ENCODE data around the gene UNK. TPM values are rescaled to one million over a fixed set of nuclear protein-coding genes. Genes with fewer than 3 reads are reported as not detected.
"Not testable (repeated sequence)": the region's sequence is repeated elsewhere in the genome, so short reads cannot be mapped to it uniquely, and the experiment has no call there.

Gene UNK
- total RNA-seq, 2 experiments from 2014 or later, result 37.4 to 39.8 TPM

GRCh38 chr17:75808549-75808904, 23.9 kb downstream of the UNK start:
- H3K27me3 Mint-ChIP-seq, result no peaks in the 10 kb centered on the region
- peaks cover 3% of the 10 kb centered on the region for H3K36me3 Mint-ChIP-seq
- H3K27ac Mint-ChIP-seq, result no peak overlapping the region
- no peak overlapping the region for H3K4me3 Mint-ChIP-seq
- H3K4me1 Mint-ChIP-seq, result peaks cover 5% of the 10 kb centered on the region
- no peaks in the 10 kb centered on the region for H3K9me3 Mint-ChIP-seq
- ATAC-seq (ENCODE audit: low read depth) (no peak), DNase-seq (no peak)
- POLR2A ChIA-PET, result interaction anchor here (1.1 to 1.3 kb wide), 2 partner anchors 24 to 28 kb away, joined by 3 to 4 read pairs; no protein-coding TSS in a partner anchor

GRCh38 chr17:75808905-75809621, 24.5 kb downstream of the UNK start:
- no peak overlapping the region for H3K27ac Mint-ChIP-seq
- peaks cover 1% of the 10 kb centered on the region for H3K4me1 Mint-ChIP-seq
- POLR2A ChIA-PET, result interaction anchor here (1.1 to 1.3 kb wide), 2 partner anchors 24 to 29 kb away, joined by 3 to 4 read pairs; no protein-coding TSS in a partner anchor
- DNase-seq, result no peak
- H3K9me3 Mint-ChIP-seq, result no peaks in the 10 kb centered on the region
- H3K27me3 Mint-ChIP-seq, result no peaks in the 10 kb centered on the region
- no peak for ATAC-seq (ENCODE audit: low read depth)
- H3K4me3 Mint-ChIP-seq, result no peak overlapping the region
- H3K36me3 Mint-ChIP-seq, result peaks cover 4% of the 10 kb centered on the region

- Mint-ChIP-seq H3K36me3 (peaks cover 4% of the 10 kb centered on the region), H3K4me1 (no peaks in the 10 kb centered on the region), H3K27me3 (no peaks in the 10 kb centered on the region), H3K9me3 (no peaks in the 10 kb centered on the region), H3K27ac (no peak overlapping the region), H3K4me3 (no peak overlapping the region)
- ATAC-seq (ENCODE audit: low read depth) (no peak), DNase-seq (no peak)
- POLR2A ChIA-PET, result no interaction called here
Measured at GRCh38 chr17:75809631-75810111, 25.1 kb downstream of the UNK start.

GRCh38 chr17:75810216-75810615, 25.6 kb downstream of the UNK start:
- no peaks in the 10 kb centered on the region for H3K4me1 Mint-ChIP-seq
- POLR2A ChIA-PET, result no interaction called here
- no peaks in the 10 kb centered on the region for H3K9me3 Mint-ChIP-seq
- H3K36me3 Mint-ChIP-seq, result peaks cover 4% of the 10 kb centered on the region
- no peak overlapping the region for H3K4me3 Mint-ChIP-seq
- H3K27ac Mint-ChIP-seq, result no peak overlapping the region
- H3K27me3 Mint-ChIP-seq, result no peaks in the 10 kb centered on the region
- ATAC-seq (ENCODE audit: low read depth) (no peak), DNase-seq (no peak)

GRCh38 chr17:75810756-75811155, 26.1 kb downstream of the UNK start:
- H3K4me3 Mint-ChIP-seq; H3K9me3 Mint-ChIP-seq; DNase-seq; H3K27ac Mint-ChIP-seq; H3K36me3 Mint-ChIP-seq; H3K27me3 Mint-ChIP-seq; POLR2A ChIA-PET; H3K4me1 Mint-ChIP-seq; ATAC-seq (ENCODE audit: low read depth): not testable (repeated sequence)

GRCh38 chr17:75811174-75811573, 26.6 kb downstream of the UNK start:
- DNase-seq (no peak), ATAC-seq (ENCODE audit: low read depth) (no peak)
- Mint-ChIP-seq H3K27me3 (no peaks in the 10 kb centered on the region), H3K27ac (no peak overlapping the region), H3K36me3 (peaks cover 2% of the 10 kb centered on the region), H3K4me1 (no peaks in the 10 kb centered on the region), H3K4me3 (no peak overlapping the region), H3K9me3 (no peaks in the 10 kb centered on the region)
- POLR2A ChIA-PET, result no interaction called here

GRCh38 chr17:75812096-75813013, 27.7 kb downstream of the UNK start:
- POLR2A ChIA-PET, result interaction anchor here (1.2 kb wide), 1 partner anchor 13 kb away, joined by 3 read pairs; no protein-coding TSS in a partner anchor
- Mint-ChIP-seq H3K4me3 (no peak overlapping the region), H3K36me3 (peaks cover 2% of the 10 kb centered on the region), H3K9me3 (no peaks in the 10 kb centered on the region), H3K27me3 (no peaks in the 10 kb centered on the region), H3K27ac (no peak overlapping the region), H3K4me1 (no peaks in the 10 kb centered on the region)
- DNase-seq (no peak), ATAC-seq (ENCODE audit: low read depth) (no peak)

GRCh38 chr17:75813081-75814020, 28.7 kb downstream of the UNK start:
- H3K36me3 Mint-ChIP-seq, result peaks cover 2% of the 10 kb centered on the region
- H3K27me3 Mint-ChIP-seq, result no peaks in the 10 kb centered on the region
- POLR2A ChIA-PET, result interaction anchor here (1.2 kb wide), 1 partner anchor 14 kb away, joined by 3 read pairs; no protein-coding TSS in a partner anchor
- H3K4me1 Mint-ChIP-seq, result no peaks in the 10 kb centered on the region
- no peak overlapping the region for H3K27ac Mint-ChIP-seq
- DNase-seq, result no peak
- H3K9me3 Mint-ChIP-seq, result no peaks in the 10 kb centered on the region
- no peak overlapping the region for H3K4me3 Mint-ChIP-seq
- no peak for ATAC-seq (ENCODE audit: low read depth)

- Mint-ChIP-seq H3K4me3 (no peak overlapping the region), H3K27me3 (no peaks in the 10 kb centered on the region), H3K4me1 (no peaks in the 10 kb centered on the region), H3K27ac (no peak overlapping the region), H3K9me3 (no peaks in the 10 kb centered on the region), H3K36me3 (peaks cover 4% of the 10 kb centered on the region)
- POLR2A ChIA-PET, result interaction anchor here (1.2 kb wide), 1 partner anchor 15 kb away, joined by 3 read pairs; no protein-coding TSS in a partner anchor
- ATAC-seq (ENCODE audit: low read depth) (no peak), DNase-seq (no peak)
Measured at GRCh38 chr17:75814021-75814395, 29.4 kb downstream of the UNK start.

- Mint-ChIP-seq H3K27me3 (no peaks in the 10 kb centered on the region), H3K27ac (peak overlapping the region; percentile 58), H3K4me3 (no peak overlapping the region), H3K9me3 (no peaks in the 10 kb centered on the region), H3K4me1 (peaks cover 1% of the 10 kb centered on the region), H3K36me3 (peaks cover 7% of the 10 kb centered on the region)
- ATAC-seq (ENCODE audit: low read depth), result no peak
- POLR2A ChIA-PET, result interaction anchor here (1.4 to 1.6 kb wide), 2 partner anchors 32 to 35 kb away, joined by 3 to 7 read pairs; no protein-coding TSS in a partner anchor
- DNase-seq, result no peak
Measured at GRCh38 chr17:75814900-75815373, 30.3 kb downstream of the UNK start.

- POLR2A ChIA-PET, result interaction anchor here (1.3 to 1.6 kb wide), 3 partner anchors 10 to 35 kb away, joined by 3 to 7 read pairs (median 5); no protein-coding TSS in a partner anchor
- no peaks in the 10 kb centered on the region for H3K27me3 Mint-ChIP-seq
- ATAC-seq (ENCODE audit: low read depth), result no peak
- no peaks in the 10 kb centered on the region for H3K9me3 Mint-ChIP-seq
- DNase-seq, result no peak
- H3K4me1 Mint-ChIP-seq, result peaks cover 1% of the 10 kb centered on the region
- no peak overlapping the region for H3K27ac Mint-ChIP-seq
- H3K36me3 Mint-ChIP-seq, result peaks cover 7% of the 10 kb centered on the region
- H3K4me3 Mint-ChIP-seq, result no peak overlapping the region
Measured at GRCh38 chr17:75815399-75815798, 30.8 kb downstream of the UNK start.

- no peak for DNase-seq
- POLR2A ChIA-PET, result interaction anchor here (1.3 kb wide), 1 partner anchor 9 kb away, joined by 5 read pairs; no protein-coding TSS in a partner anchor
- Mint-ChIP-seq H3K27ac (no peak overlapping the region), H3K27me3 (no peaks in the 10 kb centered on the region), H3K9me3 (no peaks in the 10 kb centered on the region), H3K4me3 (no peak overlapping the region), H3K4me1 (peaks cover 6% of the 10 kb centered on the region), H3K36me3 (peaks cover 7% of the 10 kb centered on the region)
- ATAC-seq (ENCODE audit: low read depth), result no peak
Measured at GRCh38 chr17:75816693-75817092, 32.1 kb downstream of the UNK start.
